ENCODE data around the gene ATP11A.

GRCh38 chr13:112674412-112675365 is 15.1 kb upstream of the ATP11A start:
- TF ChIP-seq EZH2 (IDR thresholded peaks at IDR 0.05): no peak
- TF ChIP-seq FOXP2 (optimal IDR thresholded peaks at IDR 0.05; ENCODE audit: control extremely low read depth, extremely low read length, insufficient read depth): no peak
- TF ChIP-seq POLR2AphosphoS5 (IDR thresholded peaks at IDR 0.05; ENCODE audit: borderline replicate concordance, low read depth, low read length): no peak
